Measurements from ENCODE around the gene PTGIS.

Gene PTGIS

GRCh38 chr20:49477200-49477599 is 90.7 kb downstream of the PTGIS start:
- in situ Hi-C loops (cut with MboI; ENCODE audit: low sequenced_read_pairs) = no loop called here

GRCh38 chr20:49476016-49476355 is 92.0 kb downstream of the PTGIS start:
- in situ Hi-C loops (cut with MboI; ENCODE audit: low sequenced_read_pairs) = no loop called here

- in situ Hi-C loops (cut with MboI; ENCODE audit: low sequenced_read_pairs) = no loop called here
Observed at GRCh38 chr20:49475292-49476015, 92.5 kb downstream of the PTGIS start.

DNA sequence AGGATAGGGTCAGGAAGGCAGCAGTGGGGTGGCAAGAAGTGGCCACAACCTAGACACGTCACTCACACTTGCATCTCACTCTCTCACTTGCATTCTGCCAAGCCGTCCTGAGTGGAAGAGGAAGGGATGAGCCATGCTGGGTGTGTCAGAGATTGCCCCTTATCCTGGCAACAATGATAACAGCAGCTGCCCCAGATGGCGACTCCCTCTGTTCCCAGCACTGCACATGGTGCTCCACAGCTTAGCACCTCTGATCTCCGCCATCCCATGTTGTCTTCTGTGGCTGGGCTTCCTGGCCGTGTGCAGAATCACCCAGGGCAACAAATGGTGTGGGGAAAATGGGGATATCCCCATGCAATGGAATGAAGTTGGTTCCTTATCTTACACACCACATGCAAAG is 96.5 kb downstream of the PTGIS start:
- in situ Hi-C loops (cut with MboI; ENCODE audit: low sequenced_read_pairs) = no loop called here

DNA sequence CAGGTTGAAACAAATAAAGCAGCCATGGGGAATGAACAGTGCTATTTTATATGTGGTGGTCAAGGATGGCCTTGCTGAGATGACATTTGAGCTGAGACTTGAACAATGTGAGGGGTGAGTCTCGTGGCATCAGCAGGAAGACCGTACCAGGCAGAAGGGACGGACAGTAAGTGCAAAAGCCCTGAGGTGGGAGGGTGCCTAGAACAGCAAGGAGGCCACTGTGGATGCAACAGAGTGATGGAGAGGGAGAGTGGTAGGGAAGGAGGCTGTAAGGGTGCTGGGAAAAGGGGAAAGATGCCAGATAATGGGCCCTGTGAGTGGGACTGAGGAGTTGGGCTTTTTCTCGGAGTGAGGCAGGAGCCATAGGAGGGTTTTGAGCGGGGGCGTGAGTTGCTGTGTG is 97.0 kb downstream of the PTGIS start:
- in situ Hi-C loops (cut with MboI; ENCODE audit: low sequenced_read_pairs) = no loop called here

- in situ Hi-C loops (cut with MboI; ENCODE audit: low sequenced_read_pairs) = no loop called here
Observed at GRCh38 chr20:49469060-49469459, 98.9 kb downstream of the PTGIS start.

- in situ Hi-C loops (cut with MboI; ENCODE audit: low sequenced_read_pairs) = no loop called here
Observed at GRCh38 chr20:49468412-49468811, 99.5 kb downstream of the PTGIS start.

DNA sequence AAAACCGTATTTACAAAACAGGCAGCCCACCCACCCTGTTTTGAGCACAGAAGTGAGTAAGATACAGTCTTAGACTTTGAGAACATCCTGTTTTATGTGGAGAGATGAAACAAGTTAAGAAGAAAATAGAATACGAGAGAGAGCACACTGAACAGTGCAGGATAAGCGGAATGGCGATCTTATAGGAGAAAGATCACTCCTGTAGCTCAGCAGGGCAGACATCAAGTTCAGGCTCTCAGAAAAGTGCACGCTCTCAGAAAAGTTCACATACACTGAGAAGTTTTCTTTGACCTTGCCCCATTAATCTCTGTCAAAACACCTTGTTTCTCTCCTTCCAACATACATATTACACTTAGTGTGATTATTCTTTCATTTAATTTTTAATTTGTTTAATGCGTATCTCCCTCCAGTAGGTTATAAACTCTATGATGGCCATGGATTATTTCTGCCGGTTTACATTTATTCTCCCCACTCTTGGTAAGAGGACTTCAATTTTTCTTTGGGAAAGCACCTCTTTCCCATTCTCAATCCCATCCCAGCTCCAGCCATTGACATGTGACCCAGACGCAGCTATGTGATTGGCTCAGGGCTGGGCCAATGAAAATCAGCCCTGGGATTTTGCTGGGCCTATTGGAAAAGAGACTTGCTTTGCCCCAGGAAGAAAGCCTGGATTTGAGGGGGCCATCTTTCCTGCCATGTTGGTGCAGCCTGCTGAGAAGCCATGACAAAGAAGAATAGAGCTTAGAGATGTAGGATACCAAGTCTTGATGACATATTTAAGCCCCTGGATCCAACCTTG is 101.6 kb downstream of the PTGIS start:
- in situ Hi-C loops (cut with MboI; ENCODE audit: low sequenced_read_pairs) = no loop called here

GRCh38 chr20:49464556-49464955 is 103.4 kb downstream of the PTGIS start:
- in situ Hi-C loops (cut with MboI; ENCODE audit: low sequenced_read_pairs) = no loop called here

DNA sequence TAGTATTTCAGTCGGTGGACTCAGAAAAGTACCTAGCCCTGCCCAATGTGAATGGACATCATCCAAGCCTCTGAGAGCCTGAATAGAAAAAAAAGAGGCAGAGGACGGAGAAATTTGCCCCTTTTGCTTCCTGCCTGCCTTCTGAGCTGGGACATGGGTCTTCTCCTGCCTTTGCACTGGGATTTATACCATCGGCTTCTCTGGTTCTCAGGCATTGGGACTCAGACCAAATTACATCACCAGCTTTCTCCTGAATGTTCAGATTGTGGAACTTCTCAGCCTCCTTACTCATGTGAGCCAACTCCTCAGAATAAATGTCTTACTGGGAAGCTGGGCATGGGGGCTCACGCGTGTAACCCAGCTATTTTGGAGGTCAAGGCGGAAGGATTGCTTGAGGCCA is 105.3 kb downstream of the PTGIS start:
- in situ Hi-C loops (cut with MboI; ENCODE audit: low sequenced_read_pairs) = no loop called here

GRCh38 chr20:49461894-49462620 is 105.9 kb downstream of the PTGIS start:
- in situ Hi-C loops (cut with MboI; ENCODE audit: low sequenced_read_pairs) = no loop called here

DNA sequence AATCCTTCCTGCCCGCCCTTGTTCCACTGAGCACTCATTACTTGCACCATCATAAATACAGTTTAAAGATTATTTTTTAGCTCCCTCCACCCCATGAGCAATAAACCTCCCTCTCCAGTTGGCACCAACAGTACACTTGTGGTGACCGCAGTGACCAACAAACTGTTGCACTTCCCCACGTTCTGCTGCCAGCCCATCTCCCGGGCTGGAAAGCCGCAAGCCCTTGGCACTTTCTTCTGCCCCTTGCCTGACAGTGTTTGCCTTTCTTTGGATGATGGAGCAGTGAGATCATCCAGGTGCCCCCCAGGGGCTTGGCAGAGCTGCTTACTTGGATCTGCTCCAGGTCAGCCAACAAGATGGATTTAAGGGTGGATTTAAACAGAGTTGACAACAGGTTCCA is 107.0 kb downstream of the PTGIS start:
- in situ Hi-C loops (cut with MboI; ENCODE audit: low sequenced_read_pairs) = no loop called here

DNA sequence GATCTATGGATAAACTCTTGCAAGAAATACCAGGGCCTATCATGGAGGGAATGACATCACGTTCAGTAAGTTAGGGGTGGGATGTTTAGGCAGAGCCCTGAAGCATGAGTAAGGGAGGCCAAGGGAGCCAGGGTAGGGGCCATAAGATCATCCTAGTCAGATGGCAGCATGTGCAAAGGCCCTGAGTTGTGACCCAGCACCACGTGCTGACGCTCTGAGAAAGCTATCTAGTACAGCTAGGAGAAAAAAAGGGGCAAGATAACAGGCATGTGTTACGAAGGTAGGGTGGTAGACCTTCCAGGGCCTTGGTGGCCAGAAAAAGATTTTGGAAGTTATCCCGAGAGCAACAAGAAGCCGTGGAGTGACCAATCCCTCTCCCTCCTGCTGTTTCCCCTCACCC is 107.8 kb downstream of the PTGIS start:
- in situ Hi-C loops (cut with MboI; ENCODE audit: low sequenced_read_pairs) = no loop called here

DNA sequence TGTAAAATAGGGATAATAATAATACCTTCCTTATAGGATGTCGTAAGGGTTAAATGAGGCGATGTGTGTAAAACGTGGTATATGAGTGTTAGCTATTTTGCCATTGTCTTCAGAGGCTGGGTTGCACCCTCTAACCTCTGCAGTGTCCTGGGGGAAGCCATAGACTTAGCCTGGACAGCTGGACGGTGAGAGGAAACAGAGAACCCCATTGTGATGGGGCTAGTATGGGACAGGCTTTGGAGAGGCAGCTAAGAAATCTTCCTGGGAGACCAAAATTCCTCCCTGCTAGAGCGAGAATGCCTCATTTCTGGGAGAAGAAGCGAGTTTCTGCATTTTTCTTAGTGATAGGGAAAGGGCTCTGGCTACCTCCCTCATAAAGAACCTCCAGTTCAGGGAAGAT is 108.3 kb downstream of the PTGIS start:
- in situ Hi-C loops (cut with MboI; ENCODE audit: low sequenced_read_pairs) = no loop called here

- in situ Hi-C loops (cut with MboI; ENCODE audit: low sequenced_read_pairs) = no loop called here
Observed at GRCh38 chr20:49457444-49457843, 110.5 kb downstream of the PTGIS start.

GRCh38 chr20:49456646-49457045 is 111.3 kb downstream of the PTGIS start:
- in situ Hi-C loops (cut with MboI; ENCODE audit: low sequenced_read_pairs) = no loop called here

GRCh38 chr20:49455691-49456090 is 112.2 kb downstream of the PTGIS start:
- in situ Hi-C loops (cut with MboI; ENCODE audit: low sequenced_read_pairs) = no loop called here

All from HL-60/S4 treated with retinoic acid at 250 ng/mL for 4 days and 3 days (cell line).